SK-N-SH (cell line): ENCODE measurements around the gene DCP2.

Experiments used
- CTCF ChIP-seq: fragments of 200-600 bp; sonication (generic); IDR thresholded peaks from 2 replicates; pipeline ENCODE4 v1.6.1; 2017; ENCODE audit warnings: antibody characterized with exemption, mild to moderate bottlenecking, moderate library complexity
- EZH2phosphoT487 ChIP-seq: fragments of 200-600 bp; sonication (generic); IDR thresholded peaks from 2 replicates; pipeline ENCODE4 v1.6.1; 2017; ENCODE audit warnings: low read depth, mixed run types, mild to moderate bottlenecking, antibody characterized with exemption, moderate library complexity, borderline replicate concordance
- MAX ChIP-seq: IDR thresholded peaks from 2 replicates; pipeline ENCODE4 v1.4.0; 2012; ENCODE audit warnings: low read depth
- POLR2AphosphoS5 ChIP-seq: IDR thresholded peaks from 2 replicates; pipeline ENCODE4 v1.6.1; 2012; ENCODE audit warnings: low read depth, low read length

- TF ChIP-seq CTCF (no peak), EZH2phosphoT487 (no peak), MAX (no peak), POLR2AphosphoS5 (no peak)
Measured at GRCh38 chr5:113017881-113018635, 41.5 kb downstream of the DCP2 start.
